Camera-type eye (tissue), 1 donor: Measurements from ENCODE around the gene PEX5. TPM values are rescaled to one million over a fixed set of nuclear protein-coding genes. Genes with fewer than 3 reads are reported as not detected.

Experiments
- total RNA-seq: library from RNA; depleted of rRNA; stranded (reverse); fragments of >200 nt; gene quantifications from one replicate; pipeline ENCODE4 v1.2.3, GENCODE V29; 2014

Gene PEX5
- 52.9 TPM for total RNA-seq

DNA sequence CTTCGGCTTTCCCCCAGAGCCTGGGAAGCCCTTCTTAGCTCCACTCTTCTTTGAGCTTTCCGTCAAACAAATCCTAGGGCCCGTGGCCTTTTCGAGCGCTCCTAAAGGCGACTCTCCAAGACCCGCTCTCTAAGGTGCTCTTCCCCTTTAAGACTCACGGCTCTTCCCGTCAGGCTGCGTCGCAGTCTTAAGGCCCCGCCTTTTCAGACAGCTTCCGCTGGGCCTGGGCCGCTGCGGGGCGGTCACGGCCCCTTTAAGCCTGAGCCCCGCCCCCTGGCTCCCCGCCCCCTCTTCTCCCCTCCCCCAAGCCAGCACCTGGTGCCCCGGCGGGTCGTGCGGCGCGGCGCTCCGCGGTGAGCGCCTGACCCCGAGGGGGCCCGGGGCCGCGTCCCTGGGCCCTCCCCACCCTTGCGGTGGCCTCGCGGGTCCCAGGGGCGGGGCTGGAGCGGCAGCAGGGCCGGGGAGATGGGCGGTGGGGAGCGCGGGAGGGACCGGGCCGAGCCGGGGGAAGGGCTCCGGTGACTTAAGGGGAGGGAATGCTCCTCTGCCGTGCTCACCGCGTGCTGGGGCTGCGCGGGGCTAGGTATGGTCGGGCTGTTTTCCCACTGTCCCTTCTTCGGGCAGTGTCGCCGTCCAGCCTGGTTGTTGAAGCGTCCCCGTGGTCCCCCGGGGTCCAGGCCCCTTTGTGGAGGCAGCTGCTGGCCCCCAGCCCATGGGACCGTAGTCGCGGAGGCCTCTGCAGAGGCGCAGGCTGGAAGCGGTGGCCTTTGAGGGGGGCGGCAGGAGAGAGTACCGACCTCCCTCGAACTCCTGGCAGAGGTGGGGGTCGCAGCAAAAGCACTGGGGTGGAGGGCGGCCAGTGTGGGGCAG lies at the start of gene PEX5:
PEX5 (plus strand) TSS at position 289 of the 870 bp plus-strand sequence. CDS start 692 bp downstream, outside the sequence.

Other genes with a start within 250 kb of the PEX5 start
- gene RNU7-1, start 245.9 kb upstream of the PEX5 start, total RNA-seq, result not detected
- gene C12orf57, start 245.7 kb upstream of the PEX5 start, total RNA-seq, result 139 TPM
- 5.1 TPM for gene PTPN6, start 238.3 kb upstream of the PEX5 start, total RNA-seq
- gene PHB2, start 219.0 kb upstream of the PEX5 start, total RNA-seq, result 135 TPM
- 34.5 TPM for gene EMG1, start 218.8 kb upstream of the PEX5 start, total RNA-seq
- gene LPCAT3, start 171.2 kb upstream of the PEX5 start, total RNA-seq, result 14.7 TPM
- 91.4 TPM for gene C1S, start 129.0 kb upstream of the PEX5 start, total RNA-seq
- gene C1R, start 97.2 kb upstream of the PEX5 start, total RNA-seq, result 94.5 TPM
- gene C1RL, start 80.5 kb upstream of the PEX5 start, total RNA-seq, result 16.5 TPM
- gene RBP5, start 60.8 kb upstream of the PEX5 start, total RNA-seq, result 1.4 TPM
- 170 TPM for gene CLSTN3, start 59.3 kb upstream of the PEX5 start, total RNA-seq
- not detected for gene ACSM4, start 114.4 kb downstream of the PEX5 start, total RNA-seq